Measurements from ENCODE around the gene SLC25A30.

Gene SLC25A30

GRCh38 chr13:45441633-45442032 lies 23.5 kb upstream of the SLC25A30 start:
- Histone ChIP-seq H3K9me3 (ENCODE audit: insufficient read depth, low read length) (no peaks in the 10 kb centered on the region), H4K20me1 (ENCODE audit: insufficient read depth, low read length) (no peaks in the 10 kb centered on the region), H3K4me3 (ENCODE audit: low read length) (peak overlapping the region; percentile 4; the same call in 1 of the 2 replicates), H3K27ac (ENCODE audit: low read length) (no peak overlapping the region), H3K36me3 (replicated peaks; ENCODE audit: low read depth, low read length) (no peaks in the 10 kb centered on the region), H3K4me1 (ENCODE audit: low read length) (peaks cover 10% of the 10 kb centered on the region), H3K4me2 (ENCODE audit: low read length) (peak overlapping the region; percentile 25), H3K27me3 (ENCODE audit: low read depth, low read length) (peaks cover 8% of the 10 kb centered on the region), H3K79me2 (ENCODE audit: low read length) (no peaks in the 10 kb centered on the region), H2AFZ (ENCODE audit: low read depth, low read length) (peak overlapping the region; percentile 21), H3K9ac (ENCODE audit: low read length) (no peak overlapping the region)
- TF ChIP-seq CTCF (IDR thresholded peaks at IDR 0.05; ENCODE audit: low read depth, low read length) (peak; percentile 27; the same call in 1 of the 2 replicates), EZH2phosphoT487 (IDR thresholded peaks at IDR 0.05; ENCODE audit: low read depth) (no peak)

- no peaks in the 10 kb centered on the region for H3K79me2 ChIP-seq (ENCODE audit: low read length)
- peaks cover 10% of the 10 kb centered on the region for H3K4me1 ChIP-seq (ENCODE audit: low read length)
- no peaks in the 10 kb centered on the region for H4K20me1 ChIP-seq (ENCODE audit: insufficient read depth, low read length)
- no peak overlapping the region for H3K4me3 ChIP-seq (ENCODE audit: low read length)
- H3K4me2 ChIP-seq (ENCODE audit: low read length), result no peak overlapping the region
- H3K9ac ChIP-seq (ENCODE audit: low read length), result no peak overlapping the region
- H3K27me3 ChIP-seq (ENCODE audit: low read depth, low read length), result peaks cover 2% of the 10 kb centered on the region; the same call in 1 of the 2 replicates
- TF ChIP-seq EZH2phosphoT487 (IDR thresholded peaks at IDR 0.05; ENCODE audit: low read depth) (no peak), CTCF (IDR thresholded peaks at IDR 0.05; ENCODE audit: low read depth, low read length) (no peak)
- no peak overlapping the region for H3K27ac ChIP-seq (ENCODE audit: low read length)
- no peak overlapping the region for H2AFZ ChIP-seq (ENCODE audit: low read depth, low read length)
- H3K36me3 ChIP-seq (replicated peaks; ENCODE audit: low read depth, low read length), result no peaks in the 10 kb centered on the region
- H3K9me3 ChIP-seq (ENCODE audit: insufficient read depth, low read length), result no peaks in the 10 kb centered on the region
Measured at GRCh38 chr13:45439781-45440462, 21.7 kb upstream of the SLC25A30 start.

GRCh38 chr13:45439008-45439407 lies 20.8 kb upstream of the SLC25A30 start:
- Histone ChIP-seq H3K27ac (ENCODE audit: low read length) (no peak overlapping the region), H4K20me1 (ENCODE audit: insufficient read depth, low read length) (no peaks in the 10 kb centered on the region), H3K4me3 (ENCODE audit: low read length) (no peak overlapping the region), H3K9ac (ENCODE audit: low read length) (no peak overlapping the region), H3K36me3 (replicated peaks; ENCODE audit: low read depth, low read length) (no peaks in the 10 kb centered on the region), H3K4me1 (ENCODE audit: low read length) (peaks cover 10% of the 10 kb centered on the region), H3K4me2 (ENCODE audit: low read length) (no peak overlapping the region), H3K79me2 (ENCODE audit: low read length) (no peaks in the 10 kb centered on the region), H2AFZ (ENCODE audit: low read depth, low read length) (no peak overlapping the region), H3K27me3 (ENCODE audit: low read depth, low read length) (no peaks in the 10 kb centered on the region), H3K9me3 (ENCODE audit: insufficient read depth, low read length) (no peaks in the 10 kb centered on the region)
- no peak for TF ChIP-seq CTCF (IDR thresholded peaks at IDR 0.05; ENCODE audit: low read depth, low read length)

GRCh38 chr13:45437947-45438346 lies 19.8 kb upstream of the SLC25A30 start:
- H2AFZ ChIP-seq (ENCODE audit: low read depth, low read length), result no peak overlapping the region
- H3K4me2 ChIP-seq (ENCODE audit: low read length), result no peak overlapping the region
- H3K27ac ChIP-seq (ENCODE audit: low read length), result no peak overlapping the region
- H3K9ac ChIP-seq (ENCODE audit: low read length), result no peak overlapping the region
- no peaks in the 10 kb centered on the region for H3K27me3 ChIP-seq (ENCODE audit: low read depth, low read length)
- no peaks in the 10 kb centered on the region for H3K79me2 ChIP-seq (ENCODE audit: low read length)
- no peaks in the 10 kb centered on the region for H3K9me3 ChIP-seq (ENCODE audit: insufficient read depth, low read length)
- H3K4me1 ChIP-seq (ENCODE audit: low read length), result peaks cover 10% of the 10 kb centered on the region
- H3K4me3 ChIP-seq (ENCODE audit: low read length), result no peak overlapping the region
- no peak for TF ChIP-seq EZH2phosphoT487 (IDR thresholded peaks at IDR 0.05; ENCODE audit: low read depth)
- TF ChIP-seq CTCF (IDR thresholded peaks at IDR 0.05; ENCODE audit: low read depth, low read length), result no peak
- no peaks in the 10 kb centered on the region for H3K36me3 ChIP-seq (replicated peaks; ENCODE audit: low read depth, low read length)
- no peaks in the 10 kb centered on the region for H4K20me1 ChIP-seq (ENCODE audit: insufficient read depth, low read length)
